A673 (cell line): ENCODE results near the gene GALNTL6.

ENCODE experiments used
- EZH2 ChIP-seq: fragments of 200-600 bp; sonication (generic); IDR thresholded peaks from 2 replicates; pipeline ENCODE4 v1.6.1; 2017; ENCODE audit warnings: borderline replicate concordance, low read depth, mild to moderate bottlenecking, mixed read lengths, antibody characterized with exemption, low read length; ENCODE audit not compliant: poor library complexity, severe bottlenecking
- TF ChIP-seq, protein P1 (sequence below): fragments of 300-800, 200-600 bp; sonication (generic); conservative IDR thresholded peaks from 2 replicates; pipeline ENCODE4 v1.5.1; 2017; ENCODE audit warnings: low read depth, mild to moderate bottlenecking, antibody characterized with exemption, low read length, moderate library complexity, mixed read lengths

DNA sequence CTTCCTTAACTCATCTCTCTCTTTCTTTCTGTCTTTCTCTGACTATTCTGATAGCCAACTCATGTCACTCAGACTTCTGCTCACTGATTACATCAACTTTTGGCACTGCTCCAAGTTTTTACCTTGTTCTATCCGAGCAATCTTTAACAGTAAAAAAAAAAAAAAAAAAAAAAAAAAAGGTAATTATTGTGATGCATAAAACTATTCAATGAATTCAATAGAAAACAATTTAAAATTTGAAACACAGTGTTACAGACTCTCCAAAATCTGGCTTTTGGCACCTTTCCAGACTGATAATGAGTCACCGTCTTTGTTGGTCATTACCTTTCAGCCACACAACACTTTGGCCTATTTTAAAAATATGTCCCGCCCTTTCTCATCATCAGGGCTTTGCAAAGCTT is 229.5 kb downstream of the GALNTL6 start:
- TF ChIP-seq, protein P1, sequence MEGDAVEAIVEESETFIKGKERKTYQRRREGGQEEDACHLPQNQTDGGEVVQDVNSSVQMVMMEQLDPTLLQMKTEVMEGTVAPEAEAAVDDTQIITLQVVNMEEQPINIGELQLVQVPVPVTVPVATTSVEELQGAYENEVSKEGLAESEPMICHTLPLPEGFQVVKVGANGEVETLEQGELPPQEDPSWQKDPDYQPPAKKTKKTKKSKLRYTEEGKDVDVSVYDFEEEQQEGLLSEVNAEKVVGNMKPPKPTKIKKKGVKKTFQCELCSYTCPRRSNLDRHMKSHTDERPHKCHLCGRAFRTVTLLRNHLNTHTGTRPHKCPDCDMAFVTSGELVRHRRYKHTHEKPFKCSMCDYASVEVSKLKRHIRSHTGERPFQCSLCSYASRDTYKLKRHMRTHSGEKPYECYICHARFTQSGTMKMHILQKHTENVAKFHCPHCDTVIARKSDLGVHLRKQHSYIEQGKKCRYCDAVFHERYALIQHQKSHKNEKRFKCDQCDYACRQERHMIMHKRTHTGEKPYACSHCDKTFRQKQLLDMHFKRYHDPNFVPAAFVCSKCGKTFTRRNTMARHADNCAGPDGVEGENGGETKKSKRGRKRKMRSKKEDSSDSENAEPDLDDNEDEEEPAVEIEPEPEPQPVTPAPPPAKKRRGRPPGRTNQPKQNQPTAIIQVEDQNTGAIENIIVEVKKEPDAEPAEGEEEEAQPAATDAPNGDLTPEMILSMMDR = no peak
- no peak for TF ChIP-seq EZH2
